NCI-H2107 (cell line): ENCODE measurements around the gene CMSS1.
"Not testable (repeated sequence)": the region's sequence is repeated elsewhere in the genome, so short reads cannot be mapped to it uniquely, and the experiment has no call there.

Source experiments
- DNase-seq: peaks from one replicate; lab custom pipeline; 2025; lab: John Stamatoyannopoulos, UW

The CMSS1 gene

DNA sequence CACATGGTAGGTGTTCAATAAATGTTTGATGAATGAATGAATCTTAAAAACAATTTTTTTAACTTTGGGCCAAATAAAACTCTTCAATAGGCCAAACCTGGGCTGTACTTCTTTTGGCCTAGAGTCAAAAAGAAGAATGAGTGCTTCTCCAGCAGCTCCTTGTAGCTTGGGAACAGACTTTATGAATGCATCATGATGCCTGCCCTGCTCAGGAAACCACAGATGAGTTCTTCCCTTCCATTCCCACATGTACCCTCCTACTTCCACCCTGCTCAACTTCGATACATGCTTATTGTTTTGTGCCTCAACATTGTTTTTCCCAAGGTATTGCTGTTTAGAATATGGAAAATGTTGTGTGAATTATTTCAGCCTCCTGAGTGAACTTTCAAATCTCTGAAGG, 209.7 kb downstream of the CMSS1 start:
- no peak for DNase-seq

DNA sequence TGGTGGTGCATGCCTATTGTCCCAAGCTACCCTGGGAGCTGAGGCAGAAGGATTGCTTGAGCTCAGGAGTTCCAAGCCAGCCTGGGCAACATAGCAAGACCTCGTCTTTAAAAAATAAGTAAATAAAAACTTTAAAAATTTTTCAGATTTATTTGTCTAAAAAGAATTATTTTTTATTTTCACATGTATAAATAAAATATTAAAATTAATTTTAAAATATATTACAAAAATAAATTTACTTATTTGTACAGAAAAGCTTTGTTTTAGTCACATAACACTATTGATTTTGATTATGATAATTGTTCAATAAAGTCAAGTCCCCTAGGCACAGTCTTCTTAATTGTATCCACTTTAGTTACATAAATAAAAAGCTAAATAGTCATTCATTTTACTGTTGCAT, 211.4 kb downstream of the CMSS1 start:
- no peak for DNase-seq

DNA sequence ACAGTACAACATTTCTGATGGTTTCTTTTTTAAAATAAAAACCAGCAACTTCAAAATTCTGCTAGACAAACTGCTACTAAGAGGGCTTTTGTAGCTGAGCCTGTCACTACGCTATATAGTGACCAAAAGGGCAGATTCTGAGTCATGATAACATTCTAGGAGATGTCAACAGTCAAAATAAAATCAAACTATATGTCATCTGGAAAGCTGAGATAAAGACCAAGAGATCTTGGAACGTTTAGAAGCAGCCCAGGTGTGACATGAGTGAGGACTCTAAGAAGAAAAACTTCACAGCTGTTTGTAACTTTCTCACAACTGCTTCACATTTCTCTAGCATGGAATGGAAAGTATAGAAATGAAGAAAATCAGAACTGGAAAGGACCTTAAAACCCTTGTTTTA, 212.0 kb downstream of the CMSS1 start:
- DNase-seq = no peak

DNA sequence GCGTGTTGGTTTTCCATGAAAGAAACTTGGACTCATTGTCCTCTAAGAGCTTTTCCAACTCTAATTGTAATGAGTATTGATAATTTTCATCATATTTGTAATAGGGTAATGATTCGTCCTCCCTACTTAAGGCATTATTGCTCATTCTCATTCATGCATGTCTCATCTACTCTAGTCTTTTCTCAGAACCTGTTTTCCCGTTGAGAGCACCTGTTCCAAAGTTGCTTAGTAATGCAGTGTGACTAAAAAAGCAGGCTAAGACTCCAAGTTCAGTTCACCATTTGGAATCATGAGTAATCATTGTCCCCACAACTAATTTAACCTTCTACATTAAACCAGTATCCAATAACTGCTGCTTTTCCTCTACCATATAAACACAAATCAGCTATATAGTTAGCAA, 212.7 kb downstream of the CMSS1 start:
- DNase-seq = no peak

DNA sequence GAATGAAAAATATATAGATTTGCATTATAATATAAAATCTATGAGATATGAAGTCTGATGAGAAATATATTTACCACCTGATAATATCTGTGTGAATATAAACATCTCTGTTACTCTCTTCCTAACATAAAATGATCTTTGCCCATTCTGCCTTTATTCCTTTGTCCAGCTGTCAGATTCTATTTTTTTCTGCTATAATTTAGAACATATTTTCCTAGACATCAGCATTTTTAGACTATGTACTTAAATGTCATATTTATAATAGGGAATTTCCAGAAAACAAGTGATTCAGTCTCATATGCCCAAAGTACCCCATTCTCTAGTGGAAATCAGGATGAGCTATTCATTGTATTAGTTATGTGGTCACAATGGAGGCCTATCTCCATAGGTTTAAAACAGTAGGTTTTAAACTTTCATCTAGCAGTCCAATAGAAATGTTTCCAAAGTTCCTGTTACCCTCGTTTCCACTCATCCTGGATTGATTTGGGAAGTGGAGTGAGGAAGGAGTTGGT, 213.3 kb downstream of the CMSS1 start:
- DNase-seq = no peak

DNA sequence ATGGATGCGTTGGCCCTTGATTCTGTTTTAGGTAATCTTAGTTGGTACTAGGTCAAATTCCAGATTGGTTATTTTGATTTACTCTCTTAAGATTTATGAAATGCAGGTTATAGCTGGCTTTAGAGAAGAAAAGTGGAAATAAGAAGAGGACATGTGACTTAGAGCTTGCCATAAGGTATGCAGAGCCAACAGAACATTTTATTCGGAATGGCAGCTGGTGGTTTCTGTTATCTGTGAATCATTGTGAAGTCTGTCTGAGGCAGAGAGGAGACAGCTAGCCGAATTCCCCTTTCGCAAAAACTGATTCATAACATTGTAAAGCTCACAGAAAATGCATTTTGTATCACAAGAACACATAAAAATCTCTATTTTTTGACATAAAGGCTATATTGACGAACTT, 214.6 kb downstream of the CMSS1 start:
- no peak for DNase-seq

DNA sequence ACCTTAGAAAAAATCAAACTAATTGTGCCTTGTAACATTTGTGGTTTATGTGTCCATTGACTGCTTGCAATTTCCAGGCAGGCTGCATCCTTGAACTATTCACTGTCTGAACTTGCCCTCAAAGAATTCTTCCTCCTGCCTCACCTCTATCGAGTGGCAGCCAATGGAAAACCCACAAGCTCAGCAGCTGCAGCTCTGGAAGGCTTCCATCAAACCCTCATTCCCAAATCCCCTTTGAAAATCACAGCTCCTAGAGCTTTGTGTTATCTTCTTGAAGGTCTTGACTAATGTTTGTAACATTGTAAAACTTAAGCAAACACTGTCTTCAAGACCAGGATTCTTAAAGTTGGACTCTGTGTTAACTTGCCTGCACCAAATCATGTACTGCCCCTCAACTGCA, 215.5 kb downstream of the CMSS1 start:
- DNase-seq = no peak

DNA sequence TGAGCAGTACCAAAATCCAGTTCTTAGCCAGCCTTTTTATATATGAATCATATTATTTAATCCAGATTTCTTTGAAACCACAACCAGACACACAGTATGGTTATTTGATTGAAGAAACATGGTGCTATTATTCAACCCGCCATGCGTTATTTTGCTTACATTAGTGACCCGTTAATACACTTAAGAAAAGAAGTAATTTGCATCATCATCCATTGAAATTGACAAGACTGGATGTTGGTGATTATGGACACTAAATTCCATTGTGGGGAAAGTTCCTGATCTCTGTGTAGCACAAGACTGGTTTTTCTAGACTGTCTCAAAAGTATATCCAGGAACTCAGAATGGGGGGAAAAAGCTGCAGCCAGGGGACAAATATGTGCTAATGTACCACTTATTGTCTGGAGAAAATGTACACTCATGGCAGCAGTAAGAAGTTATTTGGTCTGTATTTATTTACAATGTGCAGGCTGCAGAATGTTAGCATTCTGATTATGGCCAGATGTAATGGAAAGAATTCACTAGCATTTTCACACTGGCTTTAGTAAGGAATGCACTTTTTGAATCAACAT, 216.3 kb downstream of the CMSS1 start:
- no peak for DNase-seq

DNA sequence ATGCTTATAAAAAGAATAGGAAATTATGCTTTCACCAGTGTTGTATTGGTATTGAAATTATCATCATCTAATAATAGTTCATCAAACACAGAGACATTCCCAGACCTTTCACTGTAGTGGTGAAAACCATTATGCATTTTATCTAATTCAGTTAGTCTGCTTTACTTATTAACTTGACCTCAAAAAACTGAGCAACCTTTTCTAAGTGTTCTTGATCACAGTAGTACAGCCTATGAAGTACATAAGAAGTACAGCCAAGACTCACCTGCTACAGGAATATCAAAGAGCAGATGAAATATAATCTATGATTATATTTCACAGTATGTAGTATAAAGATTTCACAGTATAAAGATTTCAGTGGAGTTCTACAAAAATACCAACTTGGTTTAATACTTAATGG, 221.4 kb downstream of the CMSS1 start:
- DNase-seq = no peak

DNA sequence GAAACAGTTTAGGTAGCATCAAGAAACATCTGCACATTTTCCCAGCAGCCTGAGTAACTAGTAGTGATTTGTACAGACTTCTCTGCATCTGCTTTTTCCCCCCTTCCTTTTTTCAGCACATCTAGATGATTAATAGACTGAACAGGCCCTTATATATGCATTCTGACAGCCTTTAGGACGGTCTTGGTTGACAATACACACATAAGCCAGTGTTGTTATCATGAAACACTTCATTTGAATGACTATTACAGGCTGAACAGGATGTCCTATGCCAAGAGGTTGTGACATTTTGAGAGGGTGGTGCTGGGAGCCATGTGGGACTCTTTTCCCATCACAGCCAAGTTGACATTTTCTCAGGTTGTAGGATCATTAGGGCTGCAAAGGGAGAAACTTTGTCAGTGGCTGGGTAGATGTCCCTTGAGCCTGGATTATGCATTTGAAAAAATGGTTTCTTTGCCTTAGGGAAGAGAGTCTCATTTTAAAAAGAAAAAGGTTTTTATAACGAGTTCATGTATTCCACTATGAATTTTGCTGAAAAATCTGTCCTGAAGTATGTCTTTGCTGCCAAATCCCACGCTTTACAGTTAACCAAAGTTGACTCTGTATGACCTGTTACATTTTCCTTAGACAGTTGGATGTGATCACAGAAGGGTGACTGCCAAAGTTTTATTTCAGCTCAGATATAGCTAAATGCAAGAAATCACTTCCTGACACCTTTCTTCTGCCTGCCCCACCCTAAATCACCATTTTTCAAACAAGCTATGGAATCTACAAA, 223.0 kb downstream of the CMSS1 start:
- no peak for DNase-seq

DNA sequence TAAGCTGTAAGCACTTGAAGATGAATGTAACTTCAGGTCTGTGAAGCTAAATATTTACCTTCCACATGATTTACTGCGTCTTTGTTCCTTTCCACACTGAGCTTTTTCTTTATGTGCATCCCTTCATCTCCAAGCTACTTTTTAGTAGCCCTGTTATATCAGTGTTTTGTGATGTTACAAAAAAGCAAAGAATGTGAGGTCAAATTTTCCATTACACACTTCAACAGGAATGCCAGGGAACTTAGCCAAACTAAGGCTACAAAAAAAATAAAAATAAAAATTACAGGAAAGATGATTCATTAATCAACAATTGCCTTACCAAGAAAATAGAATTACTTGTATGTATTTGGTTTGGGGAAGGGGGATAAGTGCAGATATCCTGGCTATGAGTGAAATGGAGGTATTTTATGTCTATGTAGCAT, 223.7 kb downstream of the CMSS1 start:
- DNase-seq = no peak

DNA sequence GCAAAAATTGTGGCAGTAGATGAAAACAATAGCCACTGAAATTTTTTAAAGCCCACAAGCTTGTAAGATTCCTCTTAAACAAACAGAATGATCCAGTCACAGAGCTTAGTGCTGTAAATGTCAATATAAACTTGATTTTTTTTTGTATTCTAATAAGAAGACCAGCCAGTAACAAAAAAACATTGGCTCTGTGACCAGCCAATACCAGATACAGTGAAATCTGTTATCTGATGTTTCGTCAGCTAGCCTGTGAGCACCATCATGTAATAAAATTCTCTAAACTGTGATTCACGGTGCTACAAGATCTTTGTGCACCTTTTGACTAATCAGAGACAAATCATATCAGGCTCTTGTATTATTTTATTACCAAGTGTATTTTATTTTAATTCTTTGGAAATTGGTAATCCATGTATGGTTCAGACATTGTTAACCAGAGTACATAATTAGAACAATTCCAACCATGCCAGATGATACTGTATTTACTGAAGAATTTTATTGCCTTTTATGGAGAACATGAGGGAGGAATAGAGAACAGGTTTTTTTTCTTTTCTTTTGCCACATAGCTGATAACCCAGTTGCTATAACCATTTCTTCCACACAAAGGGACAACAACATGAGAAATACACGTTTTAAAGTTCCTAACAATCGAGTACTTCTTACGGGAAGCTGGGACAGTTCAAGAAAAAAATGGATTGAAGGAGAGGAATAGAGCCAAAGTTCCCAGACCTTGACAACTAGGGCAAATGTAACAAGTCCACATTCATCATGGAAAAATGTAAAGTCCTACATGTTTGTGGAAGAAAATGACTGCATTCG, 224.7 kb downstream of the CMSS1 start:
- no peak for DNase-seq

DNA sequence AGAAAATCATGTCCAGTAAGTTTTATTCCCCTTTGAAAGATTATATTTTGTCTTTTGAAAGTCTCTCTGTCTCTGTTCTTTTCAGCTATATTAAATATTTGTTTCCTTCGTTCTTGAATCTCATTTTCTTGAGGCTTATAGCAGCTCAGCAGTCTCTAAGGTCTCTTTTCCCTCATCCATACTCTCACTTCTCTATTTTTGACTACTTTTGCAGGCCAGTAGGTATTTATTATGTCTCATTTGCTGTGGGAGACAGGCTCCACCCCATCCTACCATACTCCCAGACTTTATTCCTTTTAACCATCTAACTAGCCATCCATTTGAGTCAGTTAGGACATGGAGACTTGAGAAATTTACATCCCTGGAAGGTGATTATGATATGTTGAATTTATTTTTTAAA, 225.6 kb downstream of the CMSS1 start:
- no peak for DNase-seq

DNA sequence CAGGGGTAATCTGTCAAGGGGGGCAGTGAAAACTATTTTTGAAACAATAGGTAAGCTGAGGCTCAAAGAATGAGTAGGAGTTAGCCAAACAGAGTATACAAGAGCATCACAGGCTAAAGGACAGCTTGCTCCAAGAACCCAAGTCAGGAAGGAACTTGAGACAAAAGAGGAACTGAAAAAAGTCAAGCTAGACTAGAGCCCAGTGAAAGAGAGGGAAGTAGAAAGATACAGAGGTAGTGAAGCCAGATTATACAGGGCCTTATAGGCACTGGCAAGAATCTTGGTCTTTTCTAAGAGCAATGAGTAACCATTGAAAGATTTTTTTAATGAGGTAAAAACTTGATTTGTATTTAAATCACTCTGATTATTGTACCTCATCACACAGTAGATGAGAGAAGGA, 226.7 kb downstream of the CMSS1 start:
- no peak for DNase-seq

DNA sequence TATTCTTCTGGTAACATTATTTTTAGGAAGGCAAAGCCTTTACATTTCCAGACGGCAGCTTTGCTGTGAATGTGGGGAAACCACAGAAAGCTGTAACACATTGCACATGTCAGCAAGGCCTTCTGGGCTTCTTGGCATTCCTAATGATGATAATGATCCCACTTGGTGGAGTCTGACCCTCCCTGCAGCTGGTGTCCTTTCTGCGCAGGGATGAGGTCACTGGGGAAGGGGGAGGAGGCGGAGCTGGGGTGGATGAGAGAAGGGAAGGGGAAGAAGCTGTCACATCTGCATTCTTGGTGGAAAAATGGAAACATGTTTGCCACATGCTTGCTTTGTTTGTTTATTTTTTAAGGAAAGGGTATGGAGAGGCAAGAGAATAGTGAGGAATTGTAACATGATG, 228.0 kb downstream of the CMSS1 start:
- no peak for DNase-seq

DNA sequence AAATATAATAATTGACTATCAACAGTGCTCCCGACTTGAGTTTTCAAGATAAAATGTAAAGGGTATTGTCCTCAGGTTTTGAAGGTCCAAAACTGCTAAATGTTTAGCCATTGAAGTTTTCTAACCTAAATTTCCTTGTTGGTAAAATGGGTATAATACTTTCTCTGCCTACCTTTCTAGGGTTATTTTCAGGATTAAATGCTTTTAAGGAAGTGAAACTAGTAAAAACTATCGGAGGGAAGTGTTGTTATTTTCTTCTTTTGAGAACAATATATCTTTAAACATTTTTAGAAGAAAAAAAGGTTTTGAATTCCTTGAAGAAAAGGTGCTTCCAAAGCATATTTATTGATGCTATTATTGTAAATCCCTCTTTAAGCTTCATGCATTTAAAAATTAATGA, 229.3 kb downstream of the CMSS1 start:
- no peak for DNase-seq

DNA sequence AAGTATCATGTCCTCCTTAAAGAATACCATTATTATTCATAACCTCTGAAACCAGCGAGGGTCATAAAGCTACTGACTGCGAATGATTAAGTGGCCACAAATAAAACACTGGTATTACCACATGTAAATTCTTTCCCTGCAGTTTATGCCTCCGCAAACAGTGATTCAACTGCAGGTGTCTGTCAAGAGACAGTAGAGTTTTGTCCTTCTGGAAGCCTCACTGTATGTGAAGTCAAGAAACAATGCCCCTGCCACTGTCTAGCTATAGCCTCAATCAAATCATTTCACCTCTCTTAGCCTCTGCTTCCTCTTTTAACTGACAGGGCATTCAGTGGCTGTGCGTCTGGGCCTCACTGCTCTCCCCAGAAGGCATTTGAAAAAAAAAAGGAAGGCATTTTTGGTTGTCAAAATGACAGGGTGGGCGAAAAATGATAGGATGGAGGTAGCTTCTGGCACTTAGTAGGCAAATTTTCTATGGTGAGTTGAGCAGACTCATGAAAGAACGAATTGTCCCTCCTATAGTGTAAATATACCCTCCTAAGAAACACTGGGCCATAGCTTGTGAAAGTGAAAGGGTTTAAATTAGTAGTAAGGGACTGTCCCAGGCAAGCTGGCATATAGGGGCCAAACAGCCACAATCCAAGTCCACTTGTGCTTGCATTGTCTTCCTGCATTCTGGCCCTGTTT, 229.9 kb downstream of the CMSS1 start:
- no peak for DNase-seq

DNA sequence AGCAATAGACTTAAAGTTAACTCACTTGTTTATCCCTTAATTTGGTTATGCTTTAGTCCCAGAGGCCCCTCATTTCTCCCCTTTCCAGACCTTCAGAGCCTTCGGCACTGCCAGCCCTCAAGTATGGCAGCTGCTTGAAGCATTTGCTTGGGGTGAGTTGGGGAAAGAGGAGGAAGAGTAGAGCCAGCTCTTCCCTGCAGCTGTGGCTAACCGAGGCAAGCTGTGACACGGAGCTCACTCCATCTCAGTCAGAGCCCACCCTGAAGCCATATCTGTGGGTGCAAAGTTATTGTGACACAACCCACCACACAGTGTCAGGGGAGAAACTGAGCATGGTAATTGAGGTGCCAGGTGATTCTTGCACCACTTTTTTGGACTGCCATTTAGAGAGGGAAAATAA, 230.6 kb downstream of the CMSS1 start:
- DNase-seq = no peak

DNA sequence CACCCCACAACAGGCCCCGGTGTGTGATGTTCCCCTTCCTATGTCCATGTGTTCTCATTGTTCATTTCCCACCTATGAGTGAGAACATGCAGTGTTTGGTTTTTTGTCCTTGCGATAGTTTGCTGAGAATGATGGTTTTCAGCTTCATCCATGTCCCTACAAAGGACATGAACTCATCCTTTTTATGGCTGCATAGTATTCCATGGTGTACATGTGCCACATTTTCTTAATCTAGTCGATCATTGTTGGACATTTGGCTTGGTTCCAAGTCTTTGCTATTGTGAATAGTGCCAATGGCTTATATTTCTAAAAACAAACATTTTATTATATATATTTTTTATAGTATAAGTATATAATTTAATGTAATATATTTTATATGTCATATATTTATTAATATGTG, 233.9 kb downstream of the CMSS1 start:
- DNase-seq = not testable (repeated sequence)

DNA sequence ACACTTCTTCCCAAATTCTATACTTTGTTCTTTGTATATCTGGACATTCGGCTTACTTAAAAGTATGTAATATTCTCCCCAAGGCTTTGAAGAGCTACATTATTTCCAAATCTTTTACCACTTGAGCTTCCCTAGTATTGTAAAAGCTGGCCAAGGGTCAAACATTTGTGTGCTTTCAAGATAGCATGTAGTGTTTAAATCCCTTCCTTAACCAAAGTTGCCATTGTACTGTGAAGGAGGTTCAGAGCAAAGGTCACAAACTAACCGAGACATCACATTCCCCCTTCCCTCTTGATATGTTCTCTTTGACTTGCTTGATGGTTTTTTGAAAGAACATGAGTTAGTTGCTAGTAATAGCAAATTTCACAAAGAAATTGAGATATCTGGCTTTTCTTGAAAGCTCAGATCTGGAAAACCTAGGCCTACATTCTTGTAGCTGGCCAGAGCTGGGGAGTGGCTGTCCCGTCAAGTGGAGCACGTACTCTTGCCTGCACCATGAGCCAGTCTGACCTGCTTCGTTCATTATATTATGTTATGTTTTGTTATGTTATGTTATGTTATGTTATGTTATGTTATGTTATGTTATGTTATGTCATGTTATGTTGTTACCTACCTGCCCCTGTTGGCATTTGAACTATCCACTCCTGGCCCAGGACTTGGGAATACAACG, 236.4 kb downstream of the CMSS1 start:
- no peak for DNase-seq

DNA sequence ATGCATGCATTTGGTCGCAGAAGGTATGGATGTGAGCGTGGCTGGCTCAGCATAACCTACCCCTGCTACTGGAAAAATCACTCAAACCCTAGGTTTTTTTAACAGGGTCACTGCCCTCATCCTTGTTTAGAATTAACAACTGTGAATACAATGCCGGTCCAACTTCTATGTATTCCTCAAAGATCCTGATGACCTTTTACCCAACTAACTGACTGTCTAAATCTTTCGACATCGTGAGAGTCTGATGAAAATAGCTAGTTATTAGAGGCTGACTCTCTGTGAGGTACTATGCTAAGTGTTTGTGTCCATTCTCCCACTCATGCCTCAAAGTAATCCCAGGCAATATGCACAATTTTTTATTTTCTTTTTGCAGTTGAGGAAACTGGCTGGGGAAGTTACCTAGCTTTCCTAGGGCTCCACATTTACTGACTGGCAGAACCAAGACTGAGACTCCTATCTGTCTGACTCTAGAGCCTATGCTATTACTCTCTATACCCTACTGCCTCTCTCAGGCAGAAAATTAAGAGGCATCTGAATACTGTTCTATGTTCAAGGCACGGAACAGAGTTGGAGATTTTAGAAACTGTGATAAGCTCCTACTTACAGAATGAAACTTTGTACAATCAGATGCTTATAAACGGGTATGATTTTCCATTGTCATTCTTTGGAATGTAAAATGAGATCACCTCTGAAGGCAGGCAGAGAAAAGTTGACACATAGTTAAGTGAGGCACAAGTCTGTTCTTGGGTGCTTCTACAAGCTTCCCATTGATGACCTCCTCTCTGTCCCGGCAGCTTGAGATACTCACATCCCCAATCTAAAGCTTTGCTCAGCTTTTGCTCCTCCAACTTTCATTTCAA, 240.3 kb downstream of the CMSS1 start:
- DNase-seq = no peak
